H1 (cell line): ENCODE results near the gene SMOC2.

Source experiments
- CEBPB ChIP-seq: IDR thresholded peaks from 2 replicates; pipeline ENCODE4 v1.6.1; 2012; ENCODE audit warnings: low read depth, low read length
- CREB1 ChIP-seq: IDR thresholded peaks from 2 replicates; pipeline ENCODE4 v1.6.1; 2012; ENCODE audit warnings: inconsistent platforms
- EP300 ChIP-seq, 2 experiments: IDR thresholded peaks; 1 replicate in 1 of 2; 2 replicates in 1 of 2; pipeline ENCODE4 v1.6.1; 2011 to 2012; ENCODE audit warnings: low read depth in 2 of 2, low read length in 2 of 2, mild to moderate bottlenecking in 2 of 2, borderline replicate concordance in 1 of 2, inconsistent platforms in 1 of 2, moderate library complexity in 1 of 2
- EZH2 ChIP-seq: fragments of 200-600 bp; sonication (generic); IDR thresholded peaks from 2 replicates; pipeline ENCODE4 v1.7.1; 2012; ENCODE audit warnings: low read depth, mild to moderate bottlenecking, moderate library complexity, low read length, inconsistent platforms; ENCODE audit not compliant: severe bottlenecking
- JUN ChIP-seq: IDR thresholded peaks from 2 replicates; pipeline ENCODE4 v1.6.1; 2011; ENCODE audit warnings: low read depth, mild to moderate bottlenecking, improper control_type of control experiment, low read length
- POLR2A ChIP-seq, 2 experiments: IDR thresholded peaks; 1 replicate in 1 of 2; 2 replicates in 1 of 2; pipeline ENCODE4 v1.6.1; 2011; ENCODE audit warnings: low read depth in 2 of 2, low read length in 2 of 2, mild to moderate bottlenecking in 2 of 2; ENCODE audit errors: control extremely low read depth in 1 of 2
- POLR2AphosphoS5 ChIP-seq: IDR thresholded peaks from 2 replicates; pipeline ENCODE4 v1.6.1; 2011; ENCODE audit warnings: low read depth, low read length
- RAD21 ChIP-seq, 2 experiments: IDR thresholded peaks in 1 of 2; conservative IDR thresholded peaks in 1 of 2; 2 replicates each; pipeline ENCODE4 v1.6.1; 2011; ENCODE audit warnings: low read depth in 2 of 2, low read length in 2 of 2, improper control_type of control experiment in 1 of 2, inconsistent platforms in 1 of 2, mild to moderate bottlenecking in 1 of 2, moderate library complexity in 1 of 2
- RNF2 ChIP-seq: fragments of 200-900, 300-1000 bp; sonication (generic); IDR thresholded peaks from 2 replicates; pipeline ENCODE4 v1.7.1; 2016; ENCODE audit warnings: borderline replicate concordance, low read depth, mild to moderate bottlenecking, antibody characterized with exemption, low read length; ENCODE audit not compliant: poor library complexity, severe bottlenecking; ENCODE audit errors: missing control alignments
- SIN3A ChIP-seq, 2 experiments: IDR thresholded peaks in 1 of 2; conservative IDR thresholded peaks in 1 of 2; 2 replicates each; pipeline ENCODE4 v1.6.1; 2011 to 2012; ENCODE audit warnings: low read length in 2 of 2, improper control_type of control experiment in 1 of 2, low read depth in 1 of 2, mild to moderate bottlenecking in 1 of 2
- SUZ12 ChIP-seq: fragments of 200-600 bp; sonication (generic); IDR thresholded peaks from 2 replicates; pipeline ENCODE4 v1.6.1; 2012; ENCODE audit warnings: mild to moderate bottlenecking, inconsistent platforms, low read length, moderate library complexity, mixed read lengths
- TF ChIP-seq, protein P1 (sequence below), 3 experiments: IDR thresholded peaks; 1 replicate in 2 of 3; 2 replicates in 1 of 3; pipeline versions ENCODE4 v1.5.1 to v1.6.1; 2011; ENCODE audit warnings: low read length in 3 of 3, mild to moderate bottlenecking in 3 of 3, inconsistent platforms in 2 of 3, low read depth in 1 of 3, moderate library complexity in 1 of 3; ENCODE audit not compliant: insufficient read depth in 1 of 3; ENCODE audit errors: control extremely low read depth in 1 of 3
- TF ChIP-seq, protein P2 (sequence below): IDR thresholded peaks from 2 replicates; pipeline ENCODE4 v1.6.1; 2011; ENCODE audit warnings: low read depth, mild to moderate bottlenecking, low read length; ENCODE audit not compliant: insufficient read depth
- TF ChIP-seq, protein P3 (sequence below): IDR thresholded peaks from 2 replicates; pipeline ENCODE4 v1.6.1; 2012; ENCODE audit warnings: inconsistent platforms

DNA sequence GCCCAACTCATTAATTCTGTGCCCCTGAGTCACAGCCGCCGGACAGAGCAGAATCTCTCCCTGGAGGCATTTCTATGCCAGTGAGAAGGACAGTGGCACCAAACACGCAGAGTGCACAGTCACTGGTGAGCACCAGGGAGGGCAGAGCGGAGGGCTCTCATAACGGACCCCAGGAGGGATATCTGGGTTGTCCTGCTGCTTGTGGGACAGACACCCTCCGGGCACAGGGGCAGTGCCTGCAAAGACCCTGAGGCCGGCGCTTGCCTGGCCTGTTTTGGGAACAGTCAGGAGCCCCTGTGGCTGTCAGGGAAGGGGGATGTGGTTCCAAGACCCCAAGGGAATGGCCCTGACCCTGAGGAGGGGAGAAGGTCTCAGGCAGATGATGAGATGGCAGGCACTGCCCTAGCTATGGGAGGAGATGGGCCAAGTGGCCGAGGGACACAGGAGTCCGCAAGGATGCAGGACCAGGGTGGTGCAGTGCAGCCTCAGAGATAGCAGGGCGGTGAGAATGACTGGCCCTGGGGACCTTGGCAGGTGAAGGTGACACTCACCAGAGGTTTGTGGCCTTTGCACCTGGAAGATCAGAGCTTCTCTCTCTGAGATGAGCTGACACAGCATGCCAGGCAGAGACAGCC is 270.8 kb downstream of the SMOC2 start:
- TF ChIP-seq, protein P1, sequence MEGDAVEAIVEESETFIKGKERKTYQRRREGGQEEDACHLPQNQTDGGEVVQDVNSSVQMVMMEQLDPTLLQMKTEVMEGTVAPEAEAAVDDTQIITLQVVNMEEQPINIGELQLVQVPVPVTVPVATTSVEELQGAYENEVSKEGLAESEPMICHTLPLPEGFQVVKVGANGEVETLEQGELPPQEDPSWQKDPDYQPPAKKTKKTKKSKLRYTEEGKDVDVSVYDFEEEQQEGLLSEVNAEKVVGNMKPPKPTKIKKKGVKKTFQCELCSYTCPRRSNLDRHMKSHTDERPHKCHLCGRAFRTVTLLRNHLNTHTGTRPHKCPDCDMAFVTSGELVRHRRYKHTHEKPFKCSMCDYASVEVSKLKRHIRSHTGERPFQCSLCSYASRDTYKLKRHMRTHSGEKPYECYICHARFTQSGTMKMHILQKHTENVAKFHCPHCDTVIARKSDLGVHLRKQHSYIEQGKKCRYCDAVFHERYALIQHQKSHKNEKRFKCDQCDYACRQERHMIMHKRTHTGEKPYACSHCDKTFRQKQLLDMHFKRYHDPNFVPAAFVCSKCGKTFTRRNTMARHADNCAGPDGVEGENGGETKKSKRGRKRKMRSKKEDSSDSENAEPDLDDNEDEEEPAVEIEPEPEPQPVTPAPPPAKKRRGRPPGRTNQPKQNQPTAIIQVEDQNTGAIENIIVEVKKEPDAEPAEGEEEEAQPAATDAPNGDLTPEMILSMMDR (IDR thresholded peaks at IDR 0.05; ENCODE audit: control extremely low read depth in 1 of 3, insufficient read depth in 1 of 3, low read depth in 1 of 3, low read length in 3 of 3): no peak
- TF ChIP-seq POLR2A (IDR thresholded peaks at IDR 0.05; ENCODE audit: control extremely low read depth in 1 of 2, low read depth in 2 of 2, low read length in 2 of 2): no peak
- TF ChIP-seq EP300 (IDR thresholded peaks at IDR 0.05; ENCODE audit: borderline replicate concordance in 1 of 2, low read depth in 2 of 2, low read length in 2 of 2): no peak
- TF ChIP-seq RAD21 (IDR thresholded peaks at IDR 0.05 in 1 of 2, conservative IDR thresholded peaks at IDR 0.05 in 1 of 2; ENCODE audit: low read depth in 2 of 2, low read length in 2 of 2): no peak
- no peak for TF ChIP-seq CREB1
- no peak for TF ChIP-seq EZH2
- TF ChIP-seq, protein P2, sequence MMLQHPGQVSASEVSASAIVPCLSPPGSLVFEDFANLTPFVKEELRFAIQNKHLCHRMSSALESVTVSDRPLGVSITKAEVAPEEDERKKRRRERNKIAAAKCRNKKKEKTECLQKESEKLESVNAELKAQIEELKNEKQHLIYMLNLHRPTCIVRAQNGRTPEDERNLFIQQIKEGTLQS: no peak
- TF ChIP-seq CEBPB: no peak
- TF ChIP-seq, protein P3, sequence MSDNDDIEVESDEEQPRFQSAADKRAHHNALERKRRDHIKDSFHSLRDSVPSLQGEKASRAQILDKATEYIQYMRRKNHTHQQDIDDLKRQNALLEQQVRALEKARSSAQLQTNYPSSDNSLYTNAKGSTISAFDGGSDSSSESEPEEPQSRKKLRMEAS: no peak
- TF ChIP-seq SUZ12: no peak
- no peak for TF ChIP-seq POLR2AphosphoS5
- no peak for TF ChIP-seq RNF2
- TF ChIP-seq SIN3A (conservative IDR thresholded peaks at IDR 0.05 in 1 of 2, IDR thresholded peaks at IDR 0.05 in 1 of 2; ENCODE audit: low read depth in 1 of 2, low read length in 2 of 2): no peak
- no peak for TF ChIP-seq JUN
